ENCODE results near the gene TMEM259. TPM values are rescaled to one million over a fixed set of nuclear protein-coding genes. Genes with fewer than 3 reads are reported as not detected.

TMEM259 gene
- total and polyA plus RNA-seq, 2 of the 13 experiments (the other 11 are each of a cell fraction or from before 2014, with no cell fraction given): 64.7 to 164 TPM

DNA sequence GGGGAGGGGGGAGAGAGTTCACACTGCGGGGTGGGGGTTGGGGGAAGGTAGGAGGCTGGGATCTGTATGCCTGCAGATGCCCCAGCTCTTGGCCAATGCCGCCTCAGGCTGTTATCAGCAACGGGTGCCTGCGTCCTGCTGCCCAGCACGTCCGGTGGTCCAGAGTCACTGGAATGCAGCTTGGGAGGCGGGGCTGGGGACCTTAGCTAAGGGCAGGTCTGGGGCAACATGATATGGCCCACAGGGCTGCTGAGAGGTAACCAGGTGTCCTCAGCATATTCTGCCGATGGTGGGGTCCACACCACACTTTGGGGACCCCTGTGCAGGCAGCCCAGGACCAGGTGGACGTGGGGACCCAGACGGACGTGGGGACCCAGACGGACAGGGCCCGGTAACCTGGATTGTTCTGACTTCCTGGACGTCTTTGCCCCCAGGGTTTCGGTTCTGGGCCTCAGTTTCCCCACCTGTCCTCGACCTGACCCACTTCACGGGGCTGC lies 45.4 kb upstream of the TMEM259 start (continued):
- TF ChIP-seq, protein P1, sequence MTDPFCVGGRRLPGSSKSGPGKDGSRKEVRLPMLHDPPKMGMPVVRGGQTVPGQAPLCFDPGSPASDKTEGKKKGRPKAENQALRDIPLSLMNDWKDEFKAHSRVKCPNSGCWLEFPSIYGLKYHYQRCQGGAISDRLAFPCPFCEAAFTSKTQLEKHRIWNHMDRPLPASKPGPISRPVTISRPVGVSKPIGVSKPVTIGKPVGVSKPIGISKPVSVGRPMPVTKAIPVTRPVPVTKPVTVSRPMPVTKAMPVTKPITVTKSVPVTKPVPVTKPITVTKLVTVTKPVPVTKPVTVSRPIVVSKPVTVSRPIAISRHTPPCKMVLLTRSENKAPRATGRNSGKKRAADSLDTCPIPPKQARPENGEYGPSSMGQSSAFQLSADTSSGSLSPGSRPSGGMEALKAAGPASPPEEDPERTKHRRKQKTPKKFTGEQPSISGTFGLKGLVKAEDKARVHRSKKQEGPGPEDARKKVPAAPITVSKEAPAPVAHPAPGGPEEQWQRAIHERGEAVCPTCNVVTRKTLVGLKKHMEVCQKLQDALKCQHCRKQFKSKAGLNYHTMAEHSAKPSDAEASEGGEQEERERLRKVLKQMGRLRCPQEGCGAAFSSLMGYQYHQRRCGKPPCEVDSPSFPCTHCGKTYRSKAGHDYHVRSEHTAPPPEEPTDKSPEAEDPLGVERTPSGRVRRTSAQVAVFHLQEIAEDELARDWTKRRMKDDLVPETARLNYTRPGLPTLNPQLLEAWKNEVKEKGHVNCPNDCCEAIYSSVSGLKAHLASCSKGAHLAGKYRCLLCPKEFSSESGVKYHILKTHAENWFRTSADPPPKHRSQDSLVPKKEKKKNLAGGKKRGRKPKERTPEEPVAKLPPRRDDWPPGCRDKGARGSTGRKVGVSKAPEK (CRISPR knock-in tag; IDR thresholded peaks at IDR 0.05; ENCODE audit: borderline replicate concordance): no peak
- TF ChIP-seq, protein P2, sequence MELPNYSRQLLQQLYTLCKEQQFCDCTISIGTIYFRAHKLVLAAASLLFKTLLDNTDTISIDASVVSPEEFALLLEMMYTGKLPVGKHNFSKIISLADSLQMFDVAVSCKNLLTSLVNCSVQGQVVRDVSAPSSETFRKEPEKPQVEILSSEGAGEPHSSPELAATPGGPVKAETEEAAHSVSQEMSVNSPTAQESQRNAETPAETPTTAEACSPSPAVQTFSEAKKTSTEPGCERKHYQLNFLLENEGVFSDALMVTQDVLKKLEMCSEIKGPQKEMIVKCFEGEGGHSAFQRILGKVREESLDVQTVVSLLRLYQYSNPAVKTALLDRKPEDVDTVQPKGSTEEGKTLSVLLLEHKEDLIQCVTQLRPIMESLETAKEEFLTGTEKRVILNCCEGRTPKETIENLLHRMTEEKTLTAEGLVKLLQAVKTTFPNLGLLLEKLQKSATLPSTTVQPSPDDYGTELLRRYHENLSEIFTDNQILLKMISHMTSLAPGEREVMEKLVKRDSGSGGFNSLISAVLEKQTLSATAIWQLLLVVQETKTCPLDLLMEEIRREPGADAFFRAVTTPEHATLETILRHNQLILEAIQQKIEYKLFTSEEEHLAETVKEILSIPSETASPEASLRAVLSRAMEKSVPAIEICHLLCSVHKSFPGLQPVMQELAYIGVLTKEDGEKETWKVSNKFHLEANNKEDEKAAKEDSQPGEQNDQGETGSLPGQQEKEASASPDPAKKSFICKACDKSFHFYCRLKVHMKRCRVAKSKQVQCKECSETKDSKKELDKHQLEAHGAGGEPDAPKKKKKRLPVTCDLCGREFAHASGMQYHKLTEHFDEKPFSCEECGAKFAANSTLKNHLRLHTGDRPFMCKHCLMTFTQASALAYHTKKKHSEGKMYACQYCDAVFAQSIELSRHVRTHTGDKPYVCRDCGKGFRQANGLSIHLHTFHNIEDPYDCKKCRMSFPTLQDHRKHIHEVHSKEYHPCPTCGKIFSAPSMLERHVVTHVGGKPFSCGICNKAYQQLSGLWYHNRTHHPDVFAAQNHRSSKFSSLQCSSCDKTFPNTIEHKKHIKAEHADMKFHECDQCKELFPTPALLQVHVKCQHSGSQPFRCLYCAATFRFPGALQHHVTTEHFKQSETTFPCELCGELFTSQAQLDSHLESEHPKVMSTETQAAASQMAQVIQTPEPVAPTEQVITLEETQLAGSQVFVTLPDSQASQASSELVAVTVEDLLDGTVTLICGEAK (IDR thresholded peaks at IDR 0.05): no peak
- TF ChIP-seq, protein P2 (CRISPR knock-in tag; IDR thresholded peaks at IDR 0.05): peak; percentile 39; the same call in 1 of the 2 replicates
- no peak for TF ChIP-seq PHF8 (CRISPR knock-in tag; IDR thresholded peaks at IDR 0.05)
- no peak for TF ChIP-seq ISX (CRISPR knock-in tag; conservative IDR thresholded peaks at IDR 0.05)
- no peak for TF ChIP-seq MAFG (CRISPR knock-in tag; IDR thresholded peaks at IDR 0.05)
- no peak for TF ChIP-seq TSC22D2 (CRISPR knock-in tag; IDR thresholded peaks at IDR 0.05; ENCODE audit: borderline replicate concordance)
- TF ChIP-seq POLR2AphosphoS5 (IDR thresholded peaks at IDR 0.05; ENCODE audit: low read depth, low read length): peak; percentile 34; the same call in 1 of the 2 replicates
- TF ChIP-seq FOXK1 (CRISPR knock-in tag; IDR thresholded peaks at IDR 0.05; ENCODE audit: borderline replicate concordance, low read depth): no peak
- TF ChIP-seq, protein P3, sequence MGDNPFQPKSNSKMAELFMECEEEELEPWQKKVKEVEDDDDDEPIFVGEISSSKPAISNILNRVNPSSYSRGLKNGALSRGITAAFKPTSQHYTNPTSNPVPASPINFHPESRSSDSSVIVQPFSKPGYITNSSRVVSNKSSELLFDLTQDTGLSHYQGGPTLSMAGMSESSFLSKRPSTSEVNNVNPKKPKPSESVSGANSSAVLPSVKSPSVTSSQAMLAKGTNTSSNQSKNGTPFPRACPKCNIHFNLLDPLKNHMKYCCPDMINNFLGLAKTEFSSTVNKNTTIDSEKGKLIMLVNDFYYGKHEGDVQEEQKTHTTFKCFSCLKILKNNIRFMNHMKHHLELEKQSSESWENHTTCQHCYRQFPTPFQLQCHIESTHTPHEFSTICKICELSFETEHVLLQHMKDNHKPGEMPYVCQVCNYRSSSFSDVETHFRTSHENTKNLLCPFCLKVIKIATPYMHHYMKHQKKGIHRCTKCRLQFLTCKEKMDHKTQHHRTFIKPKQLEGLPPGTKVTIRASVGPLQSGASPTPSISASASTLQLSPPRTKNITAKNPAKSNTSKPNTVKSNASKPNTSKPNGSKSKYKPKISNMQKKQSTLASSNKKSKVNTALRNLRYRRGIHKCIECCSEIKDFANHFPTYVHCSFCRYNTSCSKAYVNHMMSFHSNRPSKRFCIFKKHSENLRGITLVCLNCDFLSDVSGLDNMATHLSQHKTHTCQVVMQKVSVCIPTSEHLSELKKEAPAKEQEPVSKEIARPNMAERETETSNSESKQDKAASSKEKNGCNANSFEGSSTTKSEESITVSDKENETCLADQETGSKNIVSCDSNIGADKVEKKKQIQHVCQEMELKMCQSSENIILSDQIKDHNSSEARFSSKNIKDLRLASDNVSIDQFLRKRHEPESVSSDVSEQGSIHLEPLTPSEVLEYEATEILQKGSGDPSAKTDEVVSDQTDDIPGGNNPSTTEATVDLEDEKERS (CRISPR knock-in tag; IDR thresholded peaks at IDR 0.05): 0 out of 2 replicates have a peak, but pooled peaks have one; percentile 5
- no peak for TF ChIP-seq DR1 (CRISPR knock-in tag; IDR thresholded peaks at IDR 0.05)
- no peak for TF ChIP-seq SMARCE1 (IDR thresholded peaks at IDR 0.05; ENCODE audit: borderline replicate concordance)
- TF ChIP-seq SP5 (CRISPR knock-in tag; IDR thresholded peaks at IDR 0.05; ENCODE audit: borderline replicate concordance, low read depth): peak; percentile 82
- TF ChIP-seq SETDB1 (CRISPR knock-in tag; IDR thresholded peaks at IDR 0.05; ENCODE audit: borderline replicate concordance): no peak
- TF ChIP-seq ZFP36 (IDR thresholded peaks at IDR 0.05; ENCODE audit: borderline replicate concordance, low read depth, low read length, partially characterized antibody): no peak

All from HepG2 (cell line).